ENCODE results near the gene PBX1.

Gene PBX1

DNA sequence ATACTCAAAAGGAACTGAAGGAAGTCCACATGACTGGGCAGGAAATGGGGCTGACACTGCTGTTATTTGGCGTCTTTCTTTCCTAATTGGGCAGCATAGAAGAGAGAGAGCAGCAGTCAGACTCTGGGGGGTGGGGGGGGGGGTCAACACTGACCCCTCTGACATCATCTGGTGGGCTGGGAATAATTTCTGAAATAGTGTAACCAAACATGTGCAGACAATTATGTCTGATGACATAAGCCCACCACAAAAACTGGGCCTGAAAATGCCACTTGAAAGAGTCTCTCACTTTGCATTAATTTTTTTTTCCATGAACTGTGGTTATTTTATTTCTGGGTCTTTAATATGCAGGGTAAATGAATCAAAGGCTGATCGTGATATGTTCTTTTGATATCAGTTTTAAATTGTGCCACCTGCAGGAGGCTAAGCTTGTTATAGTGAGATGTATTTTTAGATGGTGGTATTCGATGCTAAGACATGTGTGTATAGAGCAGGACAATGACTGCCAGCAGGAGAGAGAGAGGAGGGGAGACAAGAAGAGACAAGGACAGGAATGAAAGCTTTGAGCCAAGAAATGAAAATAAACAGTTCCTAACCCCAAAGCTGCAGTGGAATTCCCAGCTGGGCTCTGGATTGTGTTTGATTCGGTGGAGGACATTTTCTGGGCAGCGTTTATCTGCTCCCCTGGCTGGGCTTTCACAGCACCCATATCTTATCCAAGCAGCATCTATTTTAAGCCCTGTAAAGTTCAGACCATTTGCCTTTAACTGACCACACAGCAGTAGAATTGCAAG lies 264.7 kb downstream of the PBX1 start:
- no peak for TF ChIP-seq POLR2AphosphoS5 (IDR thresholded peaks at IDR 0.05; ENCODE audit: low read depth, low read length)
- TF ChIP-seq TAF1 (IDR thresholded peaks at IDR 0.05; ENCODE audit: borderline replicate concordance, insufficient read depth, low read length): no peak
- TF ChIP-seq, protein P1, sequence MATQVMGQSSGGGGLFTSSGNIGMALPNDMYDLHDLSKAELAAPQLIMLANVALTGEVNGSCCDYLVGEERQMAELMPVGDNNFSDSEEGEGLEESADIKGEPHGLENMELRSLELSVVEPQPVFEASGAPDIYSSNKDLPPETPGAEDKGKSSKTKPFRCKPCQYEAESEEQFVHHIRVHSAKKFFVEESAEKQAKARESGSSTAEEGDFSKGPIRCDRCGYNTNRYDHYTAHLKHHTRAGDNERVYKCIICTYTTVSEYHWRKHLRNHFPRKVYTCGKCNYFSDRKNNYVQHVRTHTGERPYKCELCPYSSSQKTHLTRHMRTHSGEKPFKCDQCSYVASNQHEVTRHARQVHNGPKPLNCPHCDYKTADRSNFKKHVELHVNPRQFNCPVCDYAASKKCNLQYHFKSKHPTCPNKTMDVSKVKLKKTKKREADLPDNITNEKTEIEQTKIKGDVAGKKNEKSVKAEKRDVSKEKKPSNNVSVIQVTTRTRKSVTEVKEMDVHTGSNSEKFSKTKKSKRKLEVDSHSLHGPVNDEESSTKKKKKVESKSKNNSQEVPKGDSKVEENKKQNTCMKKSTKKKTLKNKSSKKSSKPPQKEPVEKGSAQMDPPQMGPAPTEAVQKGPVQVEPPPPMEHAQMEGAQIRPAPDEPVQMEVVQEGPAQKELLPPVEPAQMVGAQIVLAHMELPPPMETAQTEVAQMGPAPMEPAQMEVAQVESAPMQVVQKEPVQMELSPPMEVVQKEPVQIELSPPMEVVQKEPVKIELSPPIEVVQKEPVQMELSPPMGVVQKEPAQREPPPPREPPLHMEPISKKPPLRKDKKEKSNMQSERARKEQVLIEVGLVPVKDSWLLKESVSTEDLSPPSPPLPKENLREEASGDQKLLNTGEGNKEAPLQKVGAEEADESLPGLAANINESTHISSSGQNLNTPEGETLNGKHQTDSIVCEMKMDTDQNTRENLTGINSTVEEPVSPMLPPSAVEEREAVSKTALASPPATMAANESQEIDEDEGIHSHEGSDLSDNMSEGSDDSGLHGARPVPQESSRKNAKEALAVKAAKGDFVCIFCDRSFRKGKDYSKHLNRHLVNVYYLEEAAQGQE (IDR thresholded peaks at IDR 0.05; ENCODE audit: insufficient read depth in 1 of 2, low read depth in 2 of 2, low read length in 2 of 2): no peak
- TF ChIP-seq SIN3A (IDR thresholded peaks at IDR 0.05; ENCODE audit: borderline replicate concordance, insufficient read depth, low read length): no peak
- no peak for TF ChIP-seq FOXP2 (optimal IDR thresholded peaks at IDR 0.05; ENCODE audit: borderline replicate concordance, extremely low read depth, extremely low read length, insufficient read depth)

DNA sequence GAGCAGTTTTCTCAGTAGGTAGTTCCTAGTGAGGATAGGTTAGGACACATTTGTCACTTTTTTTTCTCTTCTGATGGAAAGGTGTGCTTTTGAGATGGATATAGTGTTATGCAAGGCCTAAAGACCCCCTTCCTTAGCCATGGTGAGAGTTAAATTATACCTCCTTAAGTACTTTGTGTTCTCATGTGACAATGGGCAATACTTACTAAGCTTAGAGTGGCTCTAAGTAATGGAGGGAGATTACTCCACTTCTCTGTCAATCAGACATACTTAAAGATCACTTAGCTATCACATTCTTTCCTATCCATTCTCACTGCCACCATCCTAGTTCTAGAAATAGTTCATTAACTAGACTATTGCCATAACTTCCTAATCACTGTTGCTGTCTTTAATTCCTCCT lies 265.6 kb downstream of the PBX1 start:
- TF ChIP-seq, protein P1 (IDR thresholded peaks at IDR 0.05; ENCODE audit: insufficient read depth in 1 of 2, low read depth in 2 of 2, low read length in 2 of 2): no peak
- TF ChIP-seq POLR2AphosphoS5 (IDR thresholded peaks at IDR 0.05; ENCODE audit: low read depth, low read length): no peak
- no peak for TF ChIP-seq SIN3A (IDR thresholded peaks at IDR 0.05; ENCODE audit: borderline replicate concordance, insufficient read depth, low read length)
- no peak for TF ChIP-seq TAF1 (IDR thresholded peaks at IDR 0.05; ENCODE audit: borderline replicate concordance, insufficient read depth, low read length)
- no peak for TF ChIP-seq FOXP2 (optimal IDR thresholded peaks at IDR 0.05; ENCODE audit: borderline replicate concordance, extremely low read depth, extremely low read length, insufficient read depth)

DNA sequence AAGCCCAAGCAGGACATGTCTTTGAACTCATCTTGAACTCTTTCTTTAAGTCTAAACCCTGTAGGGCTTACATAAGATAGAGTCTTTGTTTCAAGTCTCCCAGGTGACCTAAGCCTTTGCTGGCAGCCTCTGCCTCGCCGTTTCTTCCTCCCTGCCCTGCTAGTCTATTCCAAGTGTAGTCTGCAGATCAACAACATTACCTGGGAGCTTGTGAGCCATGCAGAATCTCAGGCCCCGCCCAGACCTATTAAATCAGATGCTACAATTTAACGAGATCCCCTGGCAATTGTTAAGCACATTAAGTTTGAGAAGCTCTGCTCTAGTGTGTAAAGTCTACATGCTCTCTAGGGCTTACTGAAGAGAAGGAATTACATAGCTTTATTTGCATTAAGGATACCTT lies 271.6 kb downstream of the PBX1 start:
- TF ChIP-seq, protein P1 (IDR thresholded peaks at IDR 0.05; ENCODE audit: insufficient read depth in 1 of 2, low read depth in 2 of 2, low read length in 2 of 2): no peak
- TF ChIP-seq POLR2AphosphoS5 (IDR thresholded peaks at IDR 0.05; ENCODE audit: low read depth, low read length) (no peak), TAF1 (IDR thresholded peaks at IDR 0.05; ENCODE audit: borderline replicate concordance, insufficient read depth, low read length) (no peak), FOXP2 (optimal IDR thresholded peaks at IDR 0.05; ENCODE audit: borderline replicate concordance, extremely low read depth, extremely low read length, insufficient read depth) (no peak), SIN3A (IDR thresholded peaks at IDR 0.05; ENCODE audit: borderline replicate concordance, insufficient read depth, low read length) (no peak)

DNA sequence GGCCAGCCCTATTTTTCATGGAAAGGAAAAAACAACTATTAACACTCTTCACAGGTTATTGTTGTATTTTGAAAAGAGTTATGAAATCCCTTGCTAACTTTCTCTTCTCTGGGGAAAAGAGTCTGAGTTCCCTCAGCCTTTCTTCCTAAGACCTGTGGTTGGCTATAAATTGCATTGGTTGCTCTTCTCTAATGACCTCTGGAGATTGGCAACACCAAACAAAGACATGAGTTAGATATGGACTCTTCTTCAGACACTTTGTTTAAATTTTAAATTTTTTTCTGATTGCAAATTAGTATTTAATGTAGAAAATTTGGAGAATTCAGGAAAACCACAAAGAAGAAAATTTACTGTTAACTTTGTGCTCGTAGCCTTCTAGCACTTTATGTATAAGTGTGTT lies 275.7 kb downstream of the PBX1 start:
- TF ChIP-seq FOXP2 (optimal IDR thresholded peaks at IDR 0.05; ENCODE audit: borderline replicate concordance, extremely low read depth, extremely low read length, insufficient read depth): no peak

DNA sequence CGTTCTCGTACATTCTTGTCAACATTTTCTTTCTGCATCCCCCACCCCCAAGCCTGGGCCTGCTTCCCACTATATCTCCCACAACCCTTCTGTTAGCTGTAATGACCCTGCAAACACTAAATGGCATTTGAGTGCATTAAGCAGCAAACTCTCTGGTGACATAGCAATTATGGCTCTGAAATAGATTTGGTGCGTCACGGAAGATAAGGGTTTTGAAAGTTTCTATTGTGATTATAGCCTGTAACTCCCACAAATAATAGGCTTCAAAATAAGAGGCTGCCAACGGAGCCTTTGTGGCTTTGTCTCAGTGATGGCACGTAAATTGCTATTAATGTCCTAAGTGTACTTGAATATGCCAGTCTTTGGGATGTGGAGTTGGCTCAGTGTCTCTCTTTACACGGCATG lies 277.6 kb downstream of the PBX1 start:
- no peak for TF ChIP-seq TAF1 (IDR thresholded peaks at IDR 0.05; ENCODE audit: borderline replicate concordance, insufficient read depth, low read length)
- TF ChIP-seq FOXP2 (optimal IDR thresholded peaks at IDR 0.05; ENCODE audit: borderline replicate concordance, extremely low read depth, extremely low read length, insufficient read depth): no peak
- no peak for TF ChIP-seq POLR2AphosphoS5 (IDR thresholded peaks at IDR 0.05; ENCODE audit: low read depth, low read length)
- TF ChIP-seq, protein P1 (IDR thresholded peaks at IDR 0.05; ENCODE audit: insufficient read depth in 1 of 2, low read depth in 2 of 2, low read length in 2 of 2): no peak
- TF ChIP-seq SIN3A (IDR thresholded peaks at IDR 0.05; ENCODE audit: borderline replicate concordance, insufficient read depth, low read length): no peak
